HG03196 (cell line): ENCODE measurements around the gene KCNQ1.

Experiments
- ATAC-seq: cut with Tn5 transposase; IDR thresholded peaks from one replicate; pipeline ENCODE4 v1.9.1; 2021; ENCODE audit not compliant: unreplicated experiment

The KCNQ1 gene

GRCh38 chr11:2706321-2706720 is 261.5 kb downstream of the KCNQ1 start:
- no peak for ATAC-seq

GRCh38 chr11:2707736-2708135 is 262.9 kb downstream of the KCNQ1 start:
- ATAC-seq = no peak

GRCh38 chr11:2708151-2708581 is 263.4 kb downstream of the KCNQ1 start:
- no peak for ATAC-seq

GRCh38 chr11:2708757-2709281 is 264.0 kb downstream of the KCNQ1 start:
- ATAC-seq = no peak

GRCh38 chr11:2709429-2709828 is 264.6 kb downstream of the KCNQ1 start:
- no peak for ATAC-seq

GRCh38 chr11:2711161-2711560 is 266.4 kb downstream of the KCNQ1 start:
- no peak for ATAC-seq

GRCh38 chr11:2713094-2713493 is 268.3 kb downstream of the KCNQ1 start:
- no peak for ATAC-seq

- no peak for ATAC-seq
Measured at GRCh38 chr11:2713661-2714462, 269.1 kb downstream of the KCNQ1 start.

GRCh38 chr11:2714463-2714800 is 269.6 kb downstream of the KCNQ1 start:
- ATAC-seq = no peak

- ATAC-seq = no peak
Measured at GRCh38 chr11:2714871-2715270, 270.1 kb downstream of the KCNQ1 start.

- no peak for ATAC-seq
Measured at GRCh38 chr11:2715716-2716350, 271.0 kb downstream of the KCNQ1 start.

- ATAC-seq = no peak
Measured at GRCh38 chr11:2716376-2717095, 271.7 kb downstream of the KCNQ1 start.

- ATAC-seq = no peak
Measured at GRCh38 chr11:2717561-2718325, 272.9 kb downstream of the KCNQ1 start.

- ATAC-seq = no peak
Measured at GRCh38 chr11:2718817-2719438, 274.1 kb downstream of the KCNQ1 start.

- no peak for ATAC-seq
Measured at GRCh38 chr11:2719831-2720590, 275.2 kb downstream of the KCNQ1 start.

GRCh38 chr11:2721210-2721916 is 276.6 kb downstream of the KCNQ1 start:
- ATAC-seq = no peak

GRCh38 chr11:2722955-2723354 is 278.1 kb downstream of the KCNQ1 start:
- ATAC-seq = no peak

- ATAC-seq = no peak
Measured at GRCh38 chr11:2724104-2724503, 279.3 kb downstream of the KCNQ1 start.

- no peak for ATAC-seq
Measured at GRCh38 chr11:2724653-2725367, 280.0 kb downstream of the KCNQ1 start.
